ENCODE measurements around the gene RPS17. TPM values are rescaled to one million over a fixed set of nuclear protein-coding genes. Genes with fewer than 3 reads are reported as not detected.
A peak's percentile ranks its signal among the peaks of the same experiment; 100 is the strongest.

RPS17 gene
- total and polyA plus RNA-seq, 2 of the 4 experiments (the other 2 are of a cell fraction), result 2,617 to 4,201 TPM

- H2AK5ac ChIP-seq (ENCODE audit: low read depth, low read length), result peak overlapping the region; percentile 88
- H3K27me3 ChIP-seq (ENCODE audit: control insufficient read depth, insufficient read depth, low read length), result no peaks in the 10 kb centered on the region
- peak overlapping the region; percentile 68 for H2AK9ac ChIP-seq (replicated peaks; ENCODE audit: low read depth, low read length, poor library complexity)
- H4K91ac ChIP-seq (ENCODE audit: insufficient read depth, low read depth, low read length), result peak overlapping the region; percentile 70
- BruUV-seq (replicated peaks), result no TSS peak
- 0% methylated on average over 4 of the region's 23 CpGs; no CpG with 5 or more reads in 1 of the 2 experiments for WGBS, 2 experiments (ENCODE audit: extremely low coverage in 2 of 2, insufficient read length in 1 of 2)
- H3K79me1 ChIP-seq (ENCODE audit: low read depth in 1 of 2, low read length in 2 of 2), result peaks cover 35 to 51% of the 10 kb centered on the region in 2 experiments
- H3K9ac ChIP-seq (ENCODE audit: low read depth, low read length), result peak overlapping the region; percentile 98
- H3K23ac ChIP-seq (ENCODE audit: low read depth, low read length), result peak overlapping the region; percentile 79
- no peak for DNase-seq
- ATAC-seq (ENCODE audit: low read depth), result no peak
- peak overlapping the region; percentile 99 for H3K4me3 ChIP-seq (ENCODE audit: insufficient read depth, low read depth, low read length)
- no peaks in the 10 kb centered on the region for H3K9me3 ChIP-seq (ENCODE audit: control insufficient read depth, insufficient read depth, low read length)
- H4K8ac ChIP-seq (ENCODE audit: low read depth in 2 of 2, low read length in 2 of 2), result peak overlapping the region; percentile 66 to 83
- H2BK5ac ChIP-seq (ENCODE audit: low read depth, low read length, poor library complexity, severe bottlenecking), result peak overlapping the region; percentile 79
- H3K4ac ChIP-seq (ENCODE audit: low read depth, low read length), result peak overlapping the region; percentile 93
- H3K18ac ChIP-seq (ENCODE audit: low read depth, low read length), result 0 out of 2 replicates have a peak overlapping the region, but pooled peaks have one; percentile 13
- H2BK20ac ChIP-seq (ENCODE audit: low read depth, low read length), result no peak overlapping the region
- peak overlapping the region; percentile 85 for H3K56ac ChIP-seq (ENCODE audit: extremely low read depth, insufficient read depth, low read length)
- dilution Hi-C loops (cut with HindIII; ENCODE audit: low sequenced_read_pairs, unreplicated experiment) (no loop called here), in situ Hi-C loops (cut with MboI; ENCODE audit: low sequenced_read_pairs) (loop anchor here (10.0 kb wide), 3 partner anchors 165 to 465 kb away; no protein-coding TSS in a partner anchor), intact Hi-C loops (cut with micrococcal nuclease) (loop anchor here (1.0 to 10.0 kb wide), 4 partner anchors 108 to 461 kb away; partner anchors contain the start of genes AP3B2 and CPEB1)
- H3K4me1 ChIP-seq (ENCODE audit: control insufficient read depth, insufficient read depth, low read length), result peaks cover 6% of the 10 kb centered on the region
- no peak overlapping the region for H2BK120ac ChIP-seq (ENCODE audit: low read depth, low read length)
- ChIA-PET POLR2A (ENCODE audit: unreplicated experiment) (no interaction called here), CTCF (interaction anchor here (1.9 kb wide), 1 partner anchor 9 kb away, joined by 6 read pairs; no protein-coding TSS in a partner anchor)
- H3K4me2 ChIP-seq (ENCODE audit: low read depth, low read length), result peak overlapping the region; percentile 87
- H4K5ac ChIP-seq (ENCODE audit: low read depth, low read length), result peak overlapping the region; percentile 56
- peaks cover 36% of the 10 kb centered on the region for H3K36me3 ChIP-seq (ENCODE audit: control insufficient read depth, insufficient read depth, low read length)
- no peaks in the 10 kb centered on the region for H3K9me1 ChIP-seq (ENCODE audit: insufficient read depth, low read length)
- peak overlapping the region; percentile 66 for H3K14ac ChIP-seq (replicated peaks; ENCODE audit: low read depth, low read length)
- H3K27ac ChIP-seq (ENCODE audit: insufficient read depth, low read length), result peak overlapping the region; percentile 83
- H2BK15ac ChIP-seq (ENCODE audit: low read depth, low read length), result no peak overlapping the region
- peak overlapping the region; percentile 95 for H2AFZ ChIP-seq (replicated peaks; ENCODE audit: low read length, poor library complexity)
- TF ChIP-seq NFE2L2 (IDR thresholded peaks at IDR 0.05; ENCODE audit: low read depth, low read length) (no peak), RFX5 (IDR thresholded peaks at IDR 0.05; ENCODE audit: low read depth, low read length) (no peak), MXI1 (IDR thresholded peaks at IDR 0.05; ENCODE audit: borderline replicate concordance, low read depth, low read length) (peak; percentile 1; the same call in 1 of the 2 replicates), USF2 (IDR thresholded peaks at IDR 0.05; ENCODE audit: low read depth, low read length) (no peak), MAFK (IDR thresholded peaks at IDR 0.05; ENCODE audit: low read depth, low read length) (no peak)
- H4K20me1 ChIP-seq (ENCODE audit: insufficient read depth, low read length), result peaks cover 50% of the 10 kb centered on the region
Measured at GRCh38 chr15:82539691-82540054, 584 bp downstream of the RPS17 start.

Measured in IMR-90 (cell line).